Activated naive CD4-positive, alpha-beta T cell (primary cell): ENCODE results near the gene STAC3.
"Not testable (repeated sequence)": the region's sequence is repeated elsewhere in the genome, so short reads cannot be mapped to it uniquely, and the experiment has no call there.

Source experiments
- DNase-seq, 4 experiments: peaks; one replicate each; lab custom pipeline; 2025; lab: John Stamatoyannopoulos, UW

STAC3 gene

DNA sequence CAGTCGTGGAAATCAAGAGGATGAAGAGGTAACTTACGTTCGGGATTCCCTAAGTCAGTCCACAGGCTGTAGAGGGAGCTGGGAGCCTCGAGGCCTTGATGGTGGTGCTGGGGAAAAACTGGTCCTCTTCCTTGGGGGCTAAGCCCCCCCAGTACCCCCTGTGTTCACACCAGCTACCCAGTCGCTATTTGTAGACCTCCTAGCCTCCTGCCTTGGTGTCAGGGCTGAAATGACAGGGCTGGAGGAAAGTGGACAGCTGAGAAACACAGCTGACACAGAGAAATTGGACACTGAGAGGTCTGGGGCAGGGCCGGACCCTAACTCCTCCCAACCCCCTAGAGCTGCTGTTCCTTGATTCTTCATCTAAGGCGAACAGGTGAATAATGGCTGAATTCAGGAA lies at the start of gene STAC3:
Gene STAC3, minus strand, starts transcription at position 232 of the 400 bp plus-strand sequence. CDS start 1,551 bp downstream, outside the sequence.
- DNase-seq = no peak

DNA sequence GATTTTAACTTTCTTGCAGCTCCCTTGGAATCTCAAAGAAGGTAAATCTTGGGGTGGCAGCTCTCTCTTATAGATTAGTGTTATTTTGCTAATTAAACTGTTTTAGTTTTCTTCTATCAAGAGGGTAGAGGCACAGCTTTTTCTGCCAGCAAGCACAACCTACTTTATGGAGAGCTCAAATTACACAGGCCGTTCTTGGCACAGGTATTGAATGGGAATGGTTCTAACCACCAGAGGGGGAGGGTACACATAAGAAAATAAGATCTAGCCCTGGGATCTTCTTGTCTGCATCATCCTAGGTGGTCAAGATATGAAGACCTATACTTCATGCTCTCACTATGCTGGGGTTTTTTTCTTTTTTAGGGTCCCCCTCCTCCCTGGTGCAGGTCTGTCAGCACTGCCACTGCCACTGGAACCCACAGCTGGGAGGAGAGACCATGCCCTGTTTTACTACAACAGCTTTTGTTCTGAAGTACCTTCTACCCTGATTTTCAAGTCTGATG lies 48.6 kb upstream of the STAC3 start:
- DNase-seq = no peak

DNA sequence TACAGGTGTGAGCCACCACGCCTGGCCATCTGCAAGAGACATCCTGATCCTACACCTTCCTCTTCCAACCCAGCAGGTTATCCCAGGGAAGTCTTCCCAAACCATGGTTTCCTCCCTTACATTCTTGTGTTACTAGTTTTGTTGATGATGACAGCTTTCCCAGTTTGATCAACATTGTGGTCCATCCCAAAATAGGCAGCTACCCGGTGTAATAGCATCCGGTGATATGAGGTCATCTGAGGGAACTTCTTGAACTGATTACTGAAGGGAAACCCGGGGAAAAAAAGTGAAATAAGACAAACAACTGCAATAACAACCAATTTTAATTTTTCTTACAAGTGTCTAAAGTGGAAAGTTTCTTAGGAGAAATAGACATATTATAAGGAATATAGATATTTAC lies 45.3 kb upstream of the STAC3 start:
- DNase-seq = no peak

DNA sequence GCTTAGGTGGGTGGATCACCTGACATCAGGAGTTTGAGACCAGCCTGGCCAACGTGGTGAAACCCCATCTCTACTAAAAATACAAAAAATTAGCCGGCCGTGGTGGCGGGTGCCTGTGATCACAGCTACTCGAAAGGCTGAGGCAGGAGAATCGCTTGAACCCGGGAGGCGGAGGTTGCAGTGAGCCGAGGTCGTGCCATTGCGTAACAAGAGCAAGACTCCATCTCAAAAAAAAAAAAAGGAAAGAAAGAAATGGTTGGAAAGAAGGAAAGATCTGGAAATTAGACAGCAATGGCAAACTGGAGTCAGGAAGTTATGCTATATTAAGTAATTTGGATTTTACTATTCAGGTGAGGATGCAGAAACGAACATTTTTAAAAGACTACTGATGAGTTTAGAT lies 31.1 kb upstream of the STAC3 start:
- not testable (repeated sequence) for DNase-seq

DNA sequence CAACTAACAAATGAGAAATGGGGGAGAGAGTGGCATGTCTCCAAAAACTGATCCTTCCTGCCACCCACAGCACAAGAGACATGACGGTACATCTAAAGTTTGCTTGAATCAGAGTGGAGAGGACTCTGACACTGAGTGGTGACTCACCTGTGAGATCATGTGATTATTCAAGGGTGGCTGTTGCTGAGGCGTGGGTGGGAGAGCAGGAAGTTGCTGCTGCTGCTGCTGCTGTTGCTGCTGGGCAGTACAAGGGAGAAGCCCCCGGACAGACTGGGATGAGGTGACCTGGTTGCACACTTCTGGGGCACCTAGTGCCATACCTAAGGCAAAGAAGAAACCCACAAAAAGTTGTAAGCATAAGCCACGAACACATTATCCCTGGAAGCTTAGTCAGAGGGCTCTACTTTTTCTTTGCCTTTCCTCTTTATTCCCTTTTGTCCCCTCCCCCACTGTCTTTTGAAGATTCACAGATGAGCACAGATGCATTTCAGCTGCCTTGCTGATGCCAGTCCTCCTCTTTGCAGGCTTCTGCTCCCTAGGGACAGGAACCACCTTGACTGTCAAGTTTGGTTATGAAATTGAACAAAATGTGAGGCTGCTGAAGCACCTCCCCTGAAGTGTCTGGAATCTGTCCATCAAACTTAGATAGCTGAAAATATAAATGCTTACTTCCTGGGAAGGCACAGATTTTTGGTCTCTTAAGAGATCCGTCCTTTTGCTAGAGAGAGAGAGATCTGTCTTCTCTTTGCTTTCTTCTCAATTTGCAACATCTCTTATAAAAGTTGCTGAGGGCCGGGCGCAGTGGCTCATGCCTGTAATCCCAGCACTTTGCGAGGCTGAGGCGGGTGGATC lies 29.4 kb upstream of the STAC3 start:
- DNase-seq = peak in 3 of 4 experiments; percentile 6 to 33 (median 32)

DNA sequence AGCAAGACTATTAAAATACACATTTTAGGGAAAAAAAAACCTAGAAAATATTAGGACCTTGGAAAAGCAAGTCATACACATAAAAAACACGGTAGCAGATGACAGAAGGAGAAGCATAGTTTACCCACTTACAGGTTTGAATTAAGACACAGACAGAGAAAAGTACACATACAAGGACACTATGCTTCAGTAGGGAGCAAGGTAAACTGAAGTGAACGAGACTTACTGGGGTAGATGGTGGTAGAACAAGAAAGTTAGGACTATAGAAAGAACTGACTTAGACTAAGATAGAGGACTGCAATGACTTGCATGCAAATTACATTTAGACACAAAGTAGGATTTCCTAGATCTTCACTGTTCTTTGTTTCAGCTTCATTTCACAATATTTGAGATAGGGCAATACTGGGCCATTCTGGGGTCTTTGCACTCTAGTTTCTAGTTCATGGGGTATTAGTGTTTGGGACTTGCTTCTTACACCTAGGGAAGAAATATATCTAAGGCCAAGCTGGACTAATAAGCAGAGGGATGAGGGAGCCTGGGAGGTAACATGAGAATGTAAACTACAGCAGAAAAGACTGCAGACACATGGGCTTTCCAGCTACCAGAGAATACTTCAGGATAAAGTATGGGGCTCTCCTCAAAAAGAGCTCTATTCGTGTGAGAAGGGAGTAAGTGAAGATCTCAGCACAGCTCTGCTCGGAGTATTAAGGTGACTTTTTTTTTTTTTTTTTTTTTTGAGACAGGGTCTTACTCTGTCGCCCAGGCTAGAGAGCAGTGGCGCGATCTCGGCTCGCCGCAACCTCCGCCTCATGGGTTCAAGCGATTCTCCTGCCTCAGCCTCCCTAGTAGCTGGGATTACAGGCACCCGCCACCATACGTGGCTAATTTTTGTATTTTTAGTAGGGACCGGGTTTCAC lies 27.7 kb upstream of the STAC3 start:
- no peak for DNase-seq

DNA sequence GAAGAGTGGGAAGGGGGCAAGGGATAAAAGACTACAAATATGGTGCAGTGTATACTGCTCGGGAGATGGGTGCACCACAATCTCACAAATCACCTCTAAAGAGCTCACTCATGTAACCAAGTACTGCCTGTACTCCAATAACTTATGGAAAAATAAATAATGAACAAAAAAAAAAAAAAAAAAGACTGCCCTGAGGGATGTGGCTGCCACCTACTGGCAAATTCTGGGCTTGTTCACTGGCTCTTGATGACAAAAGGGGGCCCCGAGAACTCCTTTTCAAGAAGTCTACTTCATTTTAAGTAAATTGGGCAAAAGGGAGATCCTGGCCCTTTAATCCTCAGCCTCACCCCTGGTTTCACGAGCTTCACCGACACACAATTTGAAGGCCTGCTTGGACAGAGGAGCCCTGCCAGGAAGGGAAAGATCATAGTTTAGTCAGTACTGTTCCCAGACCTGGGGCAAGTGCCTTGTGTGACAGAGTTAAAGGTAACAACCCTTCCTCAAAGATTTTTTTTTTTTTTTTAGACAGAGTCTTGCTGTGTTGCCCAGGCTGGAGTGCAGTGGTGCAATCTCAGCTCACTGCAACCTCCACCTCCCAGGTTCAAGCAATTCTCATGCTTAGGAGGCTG lies 26.1 kb upstream of the STAC3 start:
- no peak for DNase-seq

DNA sequence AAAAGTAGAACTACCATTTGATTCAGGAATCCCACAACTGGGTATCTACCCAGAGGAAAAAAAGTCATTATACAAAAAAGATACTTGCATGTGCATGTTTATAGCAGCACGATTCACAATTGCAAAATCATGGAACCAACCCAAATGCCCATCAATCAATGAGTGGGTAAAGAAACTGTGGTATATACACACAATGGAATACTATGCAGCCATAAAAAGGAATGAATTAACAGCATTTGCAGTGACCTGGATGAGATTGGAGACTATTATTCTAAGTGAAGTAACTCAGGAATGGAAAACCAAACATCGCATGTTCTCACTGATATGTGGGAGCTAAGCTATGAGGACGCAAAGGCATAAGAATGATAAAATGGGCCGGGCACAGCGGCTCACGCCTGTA lies 25.2 kb upstream of the STAC3 start:
- not testable (repeated sequence) for DNase-seq

DNA sequence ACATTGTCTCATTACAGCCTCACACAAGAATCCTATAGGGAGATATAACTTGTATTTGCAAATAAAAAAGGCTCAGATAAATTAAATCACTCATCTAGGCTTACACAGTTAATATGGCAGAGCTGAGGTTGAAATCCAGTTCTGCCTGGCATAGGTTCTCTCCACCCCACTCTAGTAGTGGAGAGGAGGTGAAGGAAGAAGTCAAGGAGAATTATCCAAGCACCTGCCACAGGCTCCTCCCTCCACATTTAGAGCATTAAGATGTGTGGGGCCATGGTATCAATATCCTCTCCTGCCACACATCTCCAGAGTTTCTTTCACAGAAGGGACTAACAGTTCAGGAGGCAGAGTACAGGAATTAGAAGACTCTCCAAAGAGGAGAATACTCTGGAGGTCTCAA lies 22.5 kb upstream of the STAC3 start:
- DNase-seq = no peak

DNA sequence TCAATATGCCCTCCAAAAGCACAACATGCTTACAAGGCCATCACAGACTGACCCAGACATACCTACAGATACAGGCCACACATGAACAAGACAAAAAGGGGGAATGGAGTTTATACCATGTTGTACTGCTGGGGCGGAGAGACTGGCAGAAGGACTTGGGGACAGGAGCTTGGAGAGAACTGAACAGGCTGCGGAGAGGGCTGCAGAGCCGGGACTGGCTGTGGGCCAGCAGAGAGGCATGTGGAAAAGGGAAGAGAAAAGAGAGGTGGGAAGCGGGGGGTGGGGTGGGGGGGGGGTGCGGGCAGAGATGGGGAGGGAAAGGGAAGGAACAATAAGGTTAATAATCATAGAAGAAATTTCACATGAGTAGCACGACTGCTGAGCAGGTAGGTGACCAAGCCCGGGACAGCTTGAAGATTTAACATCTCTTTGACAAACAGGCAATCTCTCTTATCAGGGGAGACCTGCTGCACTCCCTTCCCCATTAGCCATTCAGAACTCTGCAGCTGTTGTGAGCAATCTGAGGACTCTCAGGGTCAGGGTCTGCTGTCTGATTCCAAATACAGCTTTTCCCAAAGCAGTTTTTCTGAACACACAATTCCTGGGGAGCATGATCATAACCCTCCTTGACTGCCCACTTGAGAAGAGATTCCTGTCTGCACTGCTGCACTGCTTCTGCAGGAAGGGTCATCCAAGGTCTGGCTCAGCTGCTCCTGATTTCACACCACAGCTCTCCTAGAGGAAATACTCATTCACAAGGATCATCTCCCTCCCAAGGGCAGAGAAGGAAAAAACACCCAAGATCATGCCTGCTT lies 21.6 kb upstream of the STAC3 start:
- DNase-seq = no peak

DNA sequence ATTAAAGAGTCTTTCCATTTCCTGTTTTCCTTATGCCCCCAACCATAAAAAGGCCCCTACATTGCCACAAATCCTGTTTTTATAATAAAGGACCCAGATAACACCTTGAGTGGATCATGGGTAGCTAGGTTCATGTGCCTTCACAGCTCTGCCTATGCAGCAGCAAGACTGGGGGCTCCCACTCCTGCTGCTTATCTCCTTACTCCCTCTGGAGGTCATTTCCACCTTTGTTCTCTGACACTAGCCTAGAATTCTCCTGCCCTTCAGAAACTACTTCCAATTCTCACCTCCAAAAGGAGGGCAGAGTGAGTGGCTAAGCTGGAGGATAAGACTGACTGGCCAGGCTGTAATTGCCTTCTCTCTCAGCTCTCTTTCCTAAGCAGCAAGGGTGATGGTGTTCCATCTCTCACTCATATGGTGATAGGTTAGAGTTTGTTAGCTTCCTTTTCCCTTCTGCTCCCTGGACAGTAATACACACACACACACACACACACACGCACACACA lies 20.0 kb upstream of the STAC3 start:
- DNase-seq = no peak

DNA sequence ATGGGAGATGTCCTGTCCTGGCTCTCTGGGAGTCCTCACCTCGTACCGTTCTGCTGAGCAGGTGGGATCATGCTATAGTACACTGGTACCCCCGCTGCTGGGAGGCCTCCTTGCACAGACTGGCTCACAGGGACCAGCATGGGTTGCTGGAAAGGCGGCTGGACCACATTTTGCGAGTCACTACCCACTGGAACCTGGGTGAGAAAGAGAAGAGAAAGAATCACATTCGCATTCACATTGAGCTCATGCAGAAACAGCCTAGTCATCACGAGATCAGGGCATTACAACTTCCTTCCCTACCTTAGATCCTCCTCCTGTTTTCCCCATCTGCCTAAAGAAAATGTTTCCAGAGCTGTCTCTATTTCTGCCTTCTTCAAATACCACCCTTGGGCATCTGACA lies 17.3 kb upstream of the STAC3 start:
- DNase-seq = no peak

DNA sequence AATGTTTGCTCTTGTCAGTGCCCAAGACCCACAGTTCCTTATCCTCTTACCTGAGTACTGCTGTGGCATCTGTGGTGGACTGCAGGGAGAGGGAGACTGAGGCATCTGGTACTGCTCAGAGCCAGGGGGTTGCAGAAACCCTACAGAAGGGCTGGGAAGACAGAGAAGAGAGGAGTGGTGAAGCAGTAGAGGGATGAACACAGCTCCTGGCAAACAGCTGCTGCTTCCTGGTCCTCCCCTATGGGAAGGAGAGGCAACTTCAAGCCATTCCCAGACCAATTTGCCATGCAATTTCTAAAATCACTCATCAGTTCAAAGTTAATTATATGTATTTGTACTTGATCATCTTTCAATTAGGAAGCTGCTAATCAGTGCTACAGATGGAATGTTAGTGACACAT lies 15.7 kb upstream of the STAC3 start:
- DNase-seq = no peak

DNA sequence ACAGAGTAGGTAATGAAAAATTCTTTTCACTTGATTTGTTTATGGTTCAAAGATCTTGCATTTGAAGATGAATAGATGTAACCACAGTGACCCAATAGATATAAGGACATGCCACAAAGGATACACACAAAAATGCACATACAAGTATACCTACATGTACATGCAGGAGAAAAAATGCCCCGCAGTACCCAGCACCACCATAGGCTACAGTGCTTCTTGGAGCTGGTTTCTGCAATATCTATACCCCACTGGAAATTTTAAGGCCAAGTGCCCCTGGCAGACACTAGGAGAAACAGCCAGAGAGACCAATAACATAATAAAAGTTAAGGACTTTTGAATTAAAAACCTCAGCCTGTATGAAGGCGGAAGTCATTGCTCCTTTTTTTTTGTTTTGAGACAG lies 12.1 kb upstream of the STAC3 start:
- DNase-seq = no peak

DNA sequence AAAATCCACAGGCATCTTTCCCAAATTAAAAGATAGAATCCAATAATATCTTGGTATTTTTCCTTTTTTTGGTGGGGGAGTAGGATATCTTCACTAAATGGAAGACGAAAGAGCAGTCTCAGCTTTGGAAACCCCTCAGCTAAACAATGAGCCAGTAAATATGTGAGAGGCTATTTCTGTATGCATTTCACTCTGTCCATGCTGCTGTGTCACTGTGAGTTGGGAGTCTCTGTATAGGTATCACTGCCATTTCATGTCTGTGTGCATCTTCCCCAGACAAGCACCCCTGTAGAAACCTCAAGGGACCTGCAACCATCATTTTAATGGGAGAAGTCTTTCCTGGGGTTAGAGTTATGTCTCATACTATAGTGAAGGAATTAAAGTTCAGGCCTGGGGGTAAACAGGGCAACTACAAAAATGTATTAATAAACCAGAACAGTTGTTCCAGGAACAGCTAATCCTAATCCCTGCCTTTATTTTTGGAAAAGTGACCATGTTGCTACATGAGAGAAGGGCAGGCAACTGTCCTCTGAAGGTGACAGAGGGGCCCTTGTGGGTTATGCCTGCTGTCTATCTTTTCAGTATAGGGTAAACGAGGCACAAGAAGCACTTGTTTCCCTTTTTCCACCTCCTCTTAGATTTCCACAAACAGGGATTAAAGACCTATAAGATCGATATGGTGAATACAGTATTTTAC lies 11.3 kb upstream of the STAC3 start:
- DNase-seq = no peak

DNA sequence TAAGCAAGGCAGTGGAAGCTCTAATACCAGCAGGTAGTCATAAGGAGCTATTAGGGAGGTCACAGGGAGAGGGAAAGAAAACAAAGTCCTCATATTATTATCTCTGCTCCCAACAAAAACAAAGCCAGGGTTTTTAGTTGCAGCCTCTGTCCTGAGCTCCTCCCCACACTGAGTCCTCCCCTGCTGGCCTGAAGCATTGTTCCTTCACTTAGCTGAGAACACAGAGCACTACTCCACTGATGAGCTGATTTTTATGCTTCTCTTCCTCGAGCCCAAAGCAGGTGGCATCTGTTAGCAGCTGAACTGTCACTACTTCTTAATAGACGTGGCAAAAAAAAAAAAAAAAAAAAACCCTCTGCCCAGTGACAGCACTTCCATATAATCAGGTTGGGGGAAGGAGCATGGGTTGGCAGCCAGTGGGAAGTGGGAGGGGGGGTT lies 10.5 kb upstream of the STAC3 start:
- DNase-seq = no peak

DNA sequence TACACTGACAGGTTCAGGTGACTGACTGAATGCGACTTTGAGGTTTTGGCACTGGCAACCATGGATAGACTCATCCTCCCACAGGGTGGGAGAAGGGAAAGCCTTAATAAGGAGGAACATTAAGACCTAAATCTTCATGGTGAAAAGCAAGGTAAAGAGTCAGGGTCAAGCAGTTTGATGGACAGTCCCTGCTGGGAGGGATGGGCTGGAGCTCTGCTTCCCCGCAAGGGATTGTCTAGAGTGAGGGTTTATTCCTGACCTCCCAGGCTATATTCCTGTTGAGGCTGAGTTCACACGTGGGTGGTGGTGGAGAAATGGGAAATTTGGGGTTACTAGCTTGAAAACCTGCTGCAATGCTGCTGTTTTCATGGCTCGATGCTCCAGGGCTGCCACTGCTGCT lies 9.4 kb upstream of the STAC3 start:
- no peak for DNase-seq

DNA sequence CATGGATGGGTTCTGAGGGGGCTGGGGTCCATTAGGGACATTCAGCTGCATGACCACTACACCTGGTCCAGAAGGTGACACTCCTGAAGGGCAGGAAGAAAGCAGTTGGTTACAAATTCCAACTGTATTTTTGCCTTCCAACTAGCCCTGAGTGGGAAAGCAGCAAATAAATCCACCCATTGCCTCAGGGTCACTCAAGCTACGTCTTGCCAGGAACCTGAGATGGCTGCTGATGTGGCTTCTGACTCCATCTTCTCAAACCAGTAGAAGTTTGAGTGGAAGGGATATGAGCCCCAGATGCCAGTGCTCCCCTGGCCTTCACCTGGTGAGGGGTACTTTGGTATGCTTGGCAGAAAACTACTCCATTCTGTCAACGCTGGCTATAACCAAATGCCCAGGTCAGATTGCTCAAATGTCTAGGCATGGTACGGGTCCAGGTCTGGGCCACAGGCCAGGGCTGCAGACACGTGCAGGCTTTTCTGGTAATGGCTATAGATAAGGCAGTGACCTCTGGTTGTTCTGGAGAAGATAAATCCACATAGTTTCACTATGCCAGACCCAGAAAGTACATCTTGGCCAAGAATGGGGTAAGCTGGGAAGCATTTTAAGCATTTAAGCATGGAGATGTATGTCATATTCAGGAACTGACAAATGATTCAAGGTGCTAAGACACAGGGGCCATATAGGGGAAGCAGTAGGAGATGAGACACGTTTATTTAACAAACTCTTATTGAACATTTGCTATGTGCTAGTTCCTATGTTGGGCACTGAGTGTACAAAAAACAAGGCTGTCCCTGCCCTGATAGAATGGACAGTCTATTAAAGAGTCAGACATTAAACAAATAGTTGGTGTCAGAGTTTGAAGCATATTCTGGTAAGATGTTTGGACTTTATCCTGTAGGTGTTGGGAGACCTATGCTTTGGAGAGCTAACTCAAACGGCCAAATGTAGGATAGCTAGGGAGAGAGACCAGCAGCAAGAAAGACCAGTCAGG lies 8.3 kb upstream of the STAC3 start:
- DNase-seq = no peak

DNA sequence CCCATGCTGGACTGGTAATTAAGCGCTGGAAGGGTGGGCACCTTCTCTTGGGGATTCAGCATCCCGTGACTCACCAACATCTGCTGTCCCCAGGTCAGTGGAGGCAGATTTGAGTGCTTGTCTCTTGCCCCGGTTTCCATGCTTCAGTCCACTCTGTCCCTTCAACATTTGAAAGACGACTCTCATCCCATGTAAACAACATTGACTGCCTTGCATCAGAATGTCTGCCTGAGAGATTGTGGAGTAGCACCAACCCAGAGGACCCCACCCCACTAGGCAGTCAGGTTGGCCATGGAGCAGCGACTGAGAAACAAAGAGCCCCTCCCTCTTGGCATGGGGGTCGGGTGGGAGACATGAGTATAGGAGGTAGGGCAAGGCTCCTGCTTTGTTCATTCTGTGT lies 4.9 kb upstream of the STAC3 start:
- no peak for DNase-seq
